ENCODE results near the gene WDR7. TPM values are rescaled to one million over a fixed set of nuclear protein-coding genes. Genes with fewer than 3 reads are reported as not detected.

Gene WDR7
- polyA plus RNA-seq, 5 donors: 10.4 to 14.2 (median 12.1) TPM

DNA sequence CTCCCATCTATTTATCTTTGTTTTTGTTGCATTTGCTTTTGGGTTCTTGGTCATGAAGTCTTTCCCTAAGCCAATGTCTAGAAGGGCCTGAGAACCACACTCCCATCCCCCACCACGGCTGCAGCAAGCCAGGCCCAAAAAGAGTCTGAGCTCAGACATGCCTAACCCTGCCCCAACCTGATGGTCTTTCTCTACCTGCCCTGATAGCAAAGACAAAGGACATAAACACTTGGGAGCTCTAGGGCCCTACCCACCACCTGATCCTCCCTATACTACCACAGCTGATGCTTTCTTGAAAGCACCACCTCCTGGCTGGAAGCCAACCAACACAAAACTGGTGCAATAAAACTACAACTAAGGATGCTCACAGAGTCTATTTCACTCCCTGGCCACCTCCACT lies 233.4 kb downstream of the WDR7 start:
- no peak for DNase-seq

DNA sequence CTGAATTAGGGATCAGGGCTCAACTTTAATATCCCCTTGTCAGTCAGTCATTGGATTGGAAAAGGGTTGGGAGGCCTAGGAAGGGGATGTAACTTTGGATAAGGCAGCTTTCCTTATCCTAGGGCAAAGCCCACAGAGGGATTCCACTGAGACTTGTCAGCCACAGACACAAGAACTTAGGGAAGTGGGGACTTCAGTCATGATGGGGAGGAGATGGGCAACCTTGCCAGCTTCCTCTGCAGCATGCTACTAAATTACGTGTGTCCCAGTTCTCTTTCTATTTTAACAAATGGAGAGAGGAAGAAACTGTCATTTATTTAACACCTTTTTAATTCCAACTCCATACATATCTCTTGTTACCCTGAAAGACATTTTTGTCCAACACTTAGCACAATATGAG lies 237.8 kb downstream of the WDR7 start:
- DNase-seq: no peak

- DNase-seq: no peak
Measured at GRCh38 chr18:56889621-56890020, 238.5 kb downstream of the WDR7 start.

- no peak for DNase-seq
Measured at GRCh38 chr18:56890632-56891031, 239.5 kb downstream of the WDR7 start.

DNA sequence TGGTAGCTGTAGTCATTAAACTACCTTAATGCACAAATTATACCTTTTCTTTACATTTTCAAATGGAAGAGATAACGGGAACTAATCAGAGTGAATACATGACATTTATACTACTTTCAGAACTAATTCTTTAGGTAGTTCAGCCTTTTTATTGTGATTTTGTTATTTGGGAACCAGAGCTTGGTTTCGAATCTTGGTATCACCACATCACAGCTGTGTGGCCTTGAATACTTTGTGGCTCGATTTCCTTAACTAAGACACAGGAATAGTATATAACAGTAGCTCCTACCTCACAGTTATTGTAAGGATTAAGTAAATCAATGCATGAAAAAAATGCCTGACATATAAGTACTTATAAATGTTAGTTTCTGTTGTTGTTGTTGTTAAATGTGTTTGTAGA lies 240.0 kb downstream of the WDR7 start:
- DNase-seq: no peak

DNA sequence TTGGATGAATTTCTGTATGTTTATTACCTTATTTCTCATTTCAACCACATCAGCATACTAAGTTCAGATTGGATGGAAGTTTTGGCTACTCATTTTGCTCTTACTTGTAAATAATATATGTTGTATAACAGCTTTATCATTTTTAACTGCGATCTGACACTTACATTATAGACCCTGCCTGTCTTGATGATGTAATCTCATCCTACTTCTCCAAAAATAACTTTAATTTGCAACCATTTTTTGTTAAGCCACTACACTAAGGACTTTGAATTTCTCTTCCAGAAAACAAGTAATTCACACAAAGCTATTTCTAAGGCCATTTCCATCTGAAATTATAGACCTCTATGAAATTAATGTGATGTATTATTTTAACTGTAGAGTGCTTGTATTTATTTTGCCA lies 240.7 kb downstream of the WDR7 start:
- no peak for DNase-seq

DNA sequence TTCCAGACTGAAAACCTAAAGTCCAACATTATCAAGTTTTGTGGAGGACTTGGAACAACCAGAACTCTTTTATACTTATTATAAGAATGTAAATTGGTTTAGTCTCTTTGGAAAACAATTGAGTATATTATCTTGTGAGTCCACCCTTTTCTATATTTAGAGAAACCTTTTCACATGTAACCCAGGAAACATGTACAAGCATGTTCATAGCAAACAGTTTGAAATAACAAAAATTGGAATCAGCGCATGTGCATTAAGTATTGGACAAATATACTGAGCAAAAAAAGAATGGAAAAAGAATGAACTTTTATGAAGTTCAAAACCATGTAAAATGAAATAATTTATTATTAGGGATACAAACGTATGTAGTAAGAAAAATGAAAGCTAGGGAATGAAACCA lies 246.0 kb downstream of the WDR7 start:
- DNase-seq: no peak

GRCh38 chr18:56899660-56900059 lies 248.5 kb downstream of the WDR7 start:
- DNase-seq: no peak

- no peak for DNase-seq
Measured at GRCh38 chr18:56900195-56901094, 249.3 kb downstream of the WDR7 start.

GRCh38 chr18:56901919-56902318 lies 250.8 kb downstream of the WDR7 start:
- DNase-seq: no peak

DNA sequence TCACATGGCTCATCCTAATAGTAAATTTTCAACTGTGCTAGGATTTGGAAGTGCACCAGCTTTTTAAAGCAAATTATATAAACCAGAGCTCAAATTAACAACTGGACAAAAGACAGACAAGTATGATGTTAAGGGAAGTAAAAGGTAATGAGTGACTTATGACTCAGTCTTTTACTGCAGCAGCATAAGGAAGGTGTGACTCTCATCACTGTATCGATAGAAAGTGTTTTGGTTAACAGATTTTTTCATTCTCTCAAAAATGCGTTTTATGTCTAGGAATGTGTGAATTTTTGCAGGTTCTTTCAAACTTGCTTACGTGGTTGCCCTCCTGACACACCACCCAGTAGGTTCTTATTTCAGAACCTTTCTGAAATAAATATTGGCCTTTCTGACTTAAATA lies 251.5 kb downstream of the WDR7 start:
- DNase-seq: no peak

DNA sequence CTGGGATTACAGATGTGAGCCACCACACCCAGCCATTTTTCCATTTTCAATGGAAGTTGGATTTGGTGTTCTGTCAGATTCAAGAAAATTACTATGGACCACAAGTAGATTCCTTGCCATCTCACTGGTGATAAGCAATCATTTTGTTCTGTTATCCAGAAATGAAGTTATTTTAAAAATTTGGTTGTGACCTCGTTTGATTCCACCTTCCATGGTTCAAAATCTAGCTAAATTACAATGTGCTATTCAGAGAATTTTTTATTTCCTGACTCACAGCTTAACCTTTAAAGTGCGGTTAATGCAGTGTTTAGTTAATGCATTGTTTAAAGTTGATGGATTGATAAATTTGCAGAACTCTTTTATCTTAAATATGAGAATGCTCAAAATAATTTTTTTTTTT lies 252.5 kb downstream of the WDR7 start:
- no peak for DNase-seq

DNA sequence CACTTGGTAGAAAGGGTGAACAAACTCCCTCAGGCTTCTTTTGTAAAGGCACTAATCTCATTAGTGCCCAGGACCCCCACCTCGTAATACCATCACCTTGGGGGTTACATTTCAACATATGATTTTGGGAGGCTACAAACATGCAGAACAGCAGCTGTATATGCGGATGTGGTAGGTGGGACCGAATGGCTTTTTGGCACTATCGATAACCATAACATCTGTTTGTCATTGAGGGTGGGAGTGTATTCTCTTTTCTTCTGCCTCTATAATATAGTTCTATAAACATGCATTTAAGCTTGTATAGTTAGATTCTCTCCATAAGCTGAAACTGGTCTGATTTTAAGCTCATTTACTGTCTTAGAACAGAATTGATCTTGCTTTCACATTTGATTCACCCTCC lies 256.6 kb downstream of the WDR7 start:
- no peak for DNase-seq

DNA sequence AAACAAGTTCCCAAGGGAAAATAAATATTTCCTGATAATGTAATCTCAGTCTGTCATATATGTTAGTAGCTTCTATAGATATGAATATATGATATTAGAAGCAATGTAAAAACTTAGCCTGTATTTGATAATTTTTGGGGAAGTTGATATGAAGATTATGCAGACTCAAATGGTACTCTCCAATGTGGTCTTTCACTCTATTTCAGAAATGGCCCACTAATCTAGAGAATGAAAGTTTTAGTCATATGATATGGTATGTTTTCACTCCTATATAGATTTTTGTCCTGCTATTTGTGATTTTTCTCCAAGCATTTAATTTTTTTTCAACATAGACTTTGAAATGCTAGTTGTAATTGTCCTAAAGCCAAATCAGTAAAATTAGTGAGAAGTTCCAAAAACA lies 259.1 kb downstream of the WDR7 start:
- no peak for DNase-seq

- no peak for DNase-seq
Measured at GRCh38 chr18:56910967-56911366, 259.8 kb downstream of the WDR7 start.

GRCh38 chr18:56913941-56914340 lies 262.8 kb downstream of the WDR7 start:
- no peak for DNase-seq

DNA sequence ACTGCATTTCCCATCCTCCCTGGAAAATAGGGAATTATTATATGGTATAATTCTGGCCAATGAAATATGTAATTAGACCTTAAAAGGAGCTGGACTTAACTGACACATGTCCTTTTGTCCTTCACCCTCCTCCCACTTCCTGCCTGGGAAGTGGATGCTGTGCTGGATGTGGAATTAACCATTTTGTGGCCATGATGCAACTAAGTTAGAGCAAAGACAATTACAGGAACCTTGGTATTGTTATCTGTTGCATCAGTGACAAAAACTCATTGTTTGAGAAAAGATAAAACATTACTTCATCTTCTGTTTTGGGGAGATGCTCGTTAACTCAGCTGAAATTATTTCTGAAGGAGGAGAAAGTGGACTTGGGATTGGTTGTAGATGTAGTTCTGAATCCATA lies 268.0 kb downstream of the WDR7 start:
- DNase-seq: no peak

DNA sequence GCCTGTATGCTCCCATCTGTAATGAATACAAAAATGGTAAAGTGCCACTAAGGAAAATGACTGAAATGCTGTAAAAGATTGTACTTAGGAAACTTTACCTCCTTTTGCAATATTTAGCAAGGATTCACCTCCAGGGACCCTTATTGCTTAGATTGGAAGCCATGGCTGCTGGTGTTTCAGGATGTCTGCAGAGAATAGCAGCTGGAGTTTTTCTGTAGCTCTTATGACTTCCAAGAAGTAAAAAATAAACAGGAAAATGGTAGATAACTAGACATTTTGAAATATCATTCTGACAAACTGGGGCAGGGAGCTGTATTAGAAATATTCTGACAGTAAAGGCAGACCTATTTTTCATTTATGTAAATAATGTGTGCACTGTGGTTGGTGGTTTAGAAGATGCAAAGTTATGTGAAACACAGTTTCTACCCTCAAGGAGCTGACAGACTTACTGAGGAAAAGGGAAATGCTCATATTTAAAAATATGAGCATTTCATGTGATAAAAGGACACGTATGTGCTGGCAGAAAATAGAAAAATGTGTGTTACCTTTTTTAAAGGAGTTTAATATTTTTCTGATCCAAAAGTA lies 270.8 kb downstream of the WDR7 start:
- peak in 1 of 2 donors; percentile 38 for DNase-seq

- no peak for DNase-seq
Measured at GRCh38 chr18:56926734-56927133, 275.6 kb downstream of the WDR7 start.

DNA sequence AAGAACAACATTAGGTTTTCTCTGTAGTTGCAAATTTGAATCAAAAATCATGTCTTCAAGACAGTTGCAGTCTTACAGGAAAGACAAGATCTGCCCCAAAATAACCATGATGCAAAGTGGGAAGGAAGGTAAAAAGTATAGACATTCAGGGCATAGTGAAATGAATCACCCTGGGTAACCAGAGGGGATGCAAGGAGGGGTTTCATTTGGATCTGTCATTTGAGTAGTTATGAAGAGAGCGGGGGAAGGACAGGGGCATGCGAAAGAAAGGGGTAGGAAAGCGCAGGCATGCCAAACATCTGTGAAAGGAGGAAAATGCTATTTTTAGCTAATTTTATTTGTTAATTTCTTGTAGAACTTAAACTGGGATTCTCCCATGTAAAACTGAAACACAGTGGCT lies 276.6 kb downstream of the WDR7 start:
- no peak for DNase-seq

- DNase-seq: no peak
Measured at GRCh38 chr18:56929886-56930285, 278.7 kb downstream of the WDR7 start.

DNA sequence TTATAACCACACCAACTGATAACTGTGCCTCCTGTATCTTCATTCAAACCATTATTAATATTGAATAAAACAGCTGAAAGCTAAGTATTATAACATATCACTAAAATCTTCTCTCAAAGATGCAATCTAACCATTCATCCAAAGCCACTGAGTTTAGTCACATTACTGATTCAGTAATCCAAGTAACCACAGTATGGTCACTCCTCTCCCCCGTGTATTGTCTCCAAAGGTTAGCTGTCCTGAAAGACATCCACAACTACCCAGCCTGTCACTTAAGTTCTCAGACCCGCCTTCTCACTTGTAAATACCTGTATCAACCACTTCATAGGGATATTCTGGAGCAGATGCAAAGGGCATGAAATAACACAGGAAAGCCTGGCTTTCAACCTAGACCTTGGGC lies 282.3 kb downstream of the WDR7 start:
- no peak for DNase-seq

DNA sequence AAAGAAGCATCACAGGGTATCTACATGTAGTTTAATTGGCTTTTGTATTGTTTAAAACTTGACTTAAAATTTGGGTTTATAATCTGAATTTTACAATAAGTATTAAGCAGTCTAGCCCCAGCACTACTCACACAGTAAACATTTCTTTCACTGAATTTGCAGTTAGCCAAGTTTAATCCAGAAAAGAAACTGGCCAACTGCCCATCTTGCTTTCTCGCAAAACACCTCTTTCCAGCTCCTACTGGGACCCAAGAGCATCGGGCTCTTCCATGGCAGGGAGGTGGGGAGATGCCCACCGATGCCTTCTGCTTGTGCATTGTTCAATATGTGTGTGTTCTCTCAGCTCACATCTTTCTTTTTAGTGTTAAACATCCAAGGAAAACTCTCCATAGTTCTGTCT lies 283.0 kb downstream of the WDR7 start:
- DNase-seq: no peak

DNA sequence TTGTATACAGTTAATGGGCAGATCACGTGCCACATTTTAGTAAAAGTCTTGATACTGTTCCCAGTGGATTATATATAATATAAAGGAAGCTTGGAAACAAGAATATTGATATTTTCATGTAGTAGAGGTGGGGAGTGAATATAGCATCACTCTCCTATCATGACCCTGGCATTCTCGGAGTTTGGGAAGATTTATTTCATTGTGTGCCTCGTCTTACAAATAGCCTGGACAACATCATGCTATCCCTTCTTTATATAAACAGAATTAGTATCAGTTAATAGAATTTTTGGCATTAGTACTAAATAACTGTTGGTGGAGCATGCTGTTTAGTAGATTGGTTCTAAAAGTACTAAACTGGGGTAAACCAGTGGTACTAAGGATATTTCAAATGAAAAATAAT lies 283.7 kb downstream of the WDR7 start:
- DNase-seq: no peak
